CD4-positive, alpha-beta memory T cell (primary cell): Measurements from ENCODE around the gene COBL. TPM values are rescaled to one million over a fixed set of nuclear protein-coding genes. Genes with fewer than 3 reads are reported as not detected.
A peak's percentile ranks its signal among the peaks of the same experiment; 100 is the strongest.

Experiments used
- CTCF ChIA-PET: fragments of 350-600 bp; sonication (Branson Sonifier 250); formaldehyde crosslinking; loops from one replicate; lab custom pipeline; 2021; ENCODE audit warnings: inconsistent platforms; ENCODE audit not compliant: partially characterized antibody; lab: Charles Lee
- POLR2A ChIA-PET: fragments of 350-600 bp; sonication (Branson Sonifier 250); formaldehyde crosslinking; loops from one replicate; lab custom pipeline; 2021; ENCODE audit not compliant: partially characterized antibody; lab: Charles Lee
- DNase-seq, 5 donors: peaks; one replicate each; pipeline versions ENCODE4 v3.0.0 to v3.0.0-alpha.2; 2020 to 2022; ENCODE audit warnings: mixed read lengths in 1 of 5
- H3K27ac ChIP-seq: one replicate; pipeline ENCODE4 v1.7.0; 2013; ENCODE audit warnings: low read depth, low read length
- H3K27me3 ChIP-seq: 2 replicates; pipeline ENCODE4 v1.7.0; 2013; ENCODE audit warnings: mild to moderate bottlenecking, low read length, moderate library complexity; ENCODE audit not compliant: insufficient read depth
- H3K36me3 ChIP-seq: 2 replicates; pipeline ENCODE4 v1.7.0; 2013; ENCODE audit warnings: mild to moderate bottlenecking, low read length, moderate library complexity; ENCODE audit not compliant: insufficient read depth
- H3K4me1 ChIP-seq: 2 replicates; pipeline ENCODE4 v1.7.0; 2013; ENCODE audit warnings: mild to moderate bottlenecking, low read length, moderate library complexity; ENCODE audit not compliant: insufficient read depth
- H3K4me3 ChIP-seq, 2 donors: one replicate each; pipeline ENCODE4 v1.7.0; 2013; ENCODE audit warnings: low read length in 2 of 2, mild to moderate bottlenecking in 1 of 2
- H3K9me3 ChIP-seq, 2 donors: one replicate each; pipeline ENCODE4 v1.7.0; 2013; ENCODE audit warnings: low read length in 2 of 2, control low read depth in 1 of 2; ENCODE audit not compliant: control insufficient read depth in 1 of 2
- H3K27ac Mint-ChIP-seq, 7 donors: one replicate each; pipeline ENCODE4 v1.8.0; 2020 to 2021; ENCODE audit warnings: mixed read lengths in 7 of 7, mild to moderate bottlenecking in 6 of 7, inconsistent platforms in 3 of 7, moderate library complexity in 3 of 7
- H3K27me3 Mint-ChIP-seq, 2 donors: one replicate each; pipeline ENCODE4 v1.8.0; 2020 to 2021; ENCODE audit warnings: mixed read lengths in 2 of 2
- H3K36me3 Mint-ChIP-seq, 2 donors: one replicate each; pipeline ENCODE4 v1.8.0; 2020 to 2021; ENCODE audit warnings: mixed read lengths in 2 of 2, inconsistent platforms in 1 of 2, mild to moderate bottlenecking in 1 of 2
- H3K4me1 Mint-ChIP-seq, 4 donors: one replicate each; pipeline ENCODE4 v1.8.0; 2020 to 2021; ENCODE audit warnings: mixed read lengths in 4 of 4, mild to moderate bottlenecking in 1 of 4
- H3K4me3 Mint-ChIP-seq, 8 donors: one replicate each; pipeline ENCODE4 v1.8.0; 2020 to 2021; ENCODE audit warnings: mixed read lengths in 8 of 8, mild to moderate bottlenecking in 7 of 8, moderate library complexity in 6 of 8, inconsistent platforms in 3 of 8
- H3K9me3 Mint-ChIP-seq, 8 donors: one replicate each; pipeline ENCODE4 v1.8.0; 2020 to 2021; ENCODE audit warnings: mixed read lengths in 8 of 8, mild to moderate bottlenecking in 5 of 8, inconsistent platforms in 3 of 8, moderate library complexity in 1 of 8
- intact Hi-C: fragments of 100-400 bp; cut with micrococcal nuclease; formaldehyde crosslinking; loops from one replicate; pipeline ENCODE4 v1.15.1; 2023
- polyA plus RNA-seq, 2 donors: library from polyadenylated mRNA; unstranded; fragments of 300-500 nt; fragmentation: Illumina TruSeq; gene quantifications; one replicate each; pipeline ENCODE4 v1.2.3, GENCODE V29; 2021
- total RNA-seq, 2 experiments: library from RNA; stranded (reverse); gene quantifications; one replicate each; pipeline ENCODE4 v1.2.3, GENCODE V29; 2021

The COBL gene
- total and polyA plus RNA-seq, 4 experiments from 2014 or later = not detected

DNA sequence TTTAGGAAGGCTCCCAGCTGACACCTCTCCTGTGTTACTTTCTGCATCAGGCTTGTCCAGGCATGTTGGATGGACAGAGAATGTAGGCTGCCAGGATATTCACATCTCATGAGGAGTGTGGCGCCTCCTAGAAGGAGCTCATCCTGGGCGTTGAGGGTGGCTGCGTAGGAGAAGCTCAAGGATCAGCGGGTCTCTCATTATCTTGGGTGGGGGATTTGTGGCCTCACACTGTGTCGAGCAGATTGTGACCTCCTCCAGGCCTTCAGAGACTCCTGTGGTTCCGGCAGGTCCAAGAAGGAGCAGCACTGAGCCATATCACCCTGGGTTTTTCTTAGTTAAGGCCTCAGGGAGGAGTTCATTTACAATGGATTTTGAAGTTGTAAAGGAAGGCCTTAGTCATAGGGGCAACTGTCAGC is 8.7 kb upstream of the COBL start:
- POLR2A ChIA-PET = no interaction called here
- no peak overlapping the region for H3K4me3 ChIP-seq
- Mint-ChIP-seq H3K4me1 (no peaks in the 10 kb centered on the region), H3K36me3 (no peaks in the 10 kb centered on the region), H3K4me3 (no peak overlapping the region), H3K27me3 (no peaks in the 10 kb centered on the region), H3K9me3 (peaks cover 0 to 7% (median 0%) of the 10 kb centered on the region in 8 donors), H3K27ac (no peak overlapping the region)
- CTCF ChIA-PET = no interaction called here
- no peaks in the 10 kb centered on the region for H3K9me3 ChIP-seq
- no peaks in the 10 kb centered on the region for H3K36me3 ChIP-seq
- no peak overlapping the region for H3K27ac ChIP-seq
- H3K27me3 ChIP-seq = no peaks in the 10 kb centered on the region
- no peak for DNase-seq
- H3K4me1 ChIP-seq = no peaks in the 10 kb centered on the region
- intact Hi-C loops = no loop called here

GRCh38 chr7:51324206-51324898 is 7.7 kb upstream of the COBL start:
- no peaks in the 10 kb centered on the region for H3K36me3 Mint-ChIP-seq
- H3K4me1 Mint-ChIP-seq = no peaks in the 10 kb centered on the region
- ChIA-PET POLR2A (no interaction called here), CTCF (no interaction called here)
- Histone ChIP-seq H3K27me3 (no peaks in the 10 kb centered on the region), H3K9me3 (no peaks in the 10 kb centered on the region), H3K36me3 (no peaks in the 10 kb centered on the region), H3K4me3 (no peak overlapping the region), H3K4me1 (no peaks in the 10 kb centered on the region), H3K27ac (no peak overlapping the region)
- no peak for DNase-seq
- H3K9me3 Mint-ChIP-seq = peaks cover 0 to 7% (median 0%) of the 10 kb centered on the region in 8 donors
- peaks cover 0 to 3% of the 10 kb centered on the region in 2 donors for H3K27me3 Mint-ChIP-seq
- intact Hi-C loops = no loop called here
- H3K27ac Mint-ChIP-seq = no peak overlapping the region
- no peak overlapping the region for H3K4me3 Mint-ChIP-seq

DNA sequence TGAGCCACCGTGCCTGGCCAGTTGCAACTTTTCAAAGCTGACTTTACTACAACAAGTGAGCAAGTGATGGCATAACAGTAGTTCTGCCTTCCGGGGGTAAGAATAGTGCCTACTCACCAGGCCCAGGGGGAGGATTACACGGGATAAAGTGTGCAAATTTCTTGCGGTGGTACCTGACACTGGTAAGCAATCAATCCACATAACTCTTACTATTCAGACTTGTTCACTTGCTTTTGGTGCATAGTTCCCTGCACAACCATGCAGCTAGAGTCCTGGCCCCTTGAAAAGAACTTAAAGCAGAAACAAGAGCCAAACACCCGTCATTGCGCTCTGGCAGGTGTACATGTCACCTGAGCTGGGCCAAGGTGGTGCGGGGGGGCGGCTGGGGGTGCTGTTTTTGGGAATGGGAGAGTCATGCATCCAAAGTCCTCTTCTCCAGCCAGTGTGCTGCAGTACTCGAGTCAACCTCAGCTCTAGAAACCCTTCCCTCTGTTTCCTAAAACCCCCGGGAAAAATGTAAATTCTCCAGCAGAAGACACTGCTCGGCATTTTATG is 5.4 kb upstream of the COBL start:
- no peak for DNase-seq
- intact Hi-C loops = no loop called here
- H3K4me1 ChIP-seq = no peaks in the 10 kb centered on the region
- no peaks in the 10 kb centered on the region for H3K36me3 Mint-ChIP-seq
- no peak overlapping the region for H3K4me3 ChIP-seq
- no peaks in the 10 kb centered on the region for H3K9me3 ChIP-seq
- ChIA-PET CTCF (interaction anchor here (0.6 kb wide), 1 partner anchor 1351 kb away, joined by 3 read pairs; no protein-coding TSS in a partner anchor), POLR2A (no interaction called here)
- peaks cover 0 to 3% (median 0%) of the 10 kb centered on the region in 8 donors for H3K9me3 Mint-ChIP-seq
- H3K4me1 Mint-ChIP-seq = peaks cover 0 to 8% (median 5%) of the 10 kb centered on the region in 4 donors
- peaks cover 11 to 14% of the 10 kb centered on the region in 2 donors for H3K27me3 Mint-ChIP-seq
- H3K27me3 ChIP-seq = no peaks in the 10 kb centered on the region
- no peaks in the 10 kb centered on the region for H3K36me3 ChIP-seq
- H3K4me3 Mint-ChIP-seq = no peak overlapping the region
- H3K27ac Mint-ChIP-seq = no peak overlapping the region
- H3K27ac ChIP-seq = no peak overlapping the region

- Mint-ChIP-seq H3K27me3 (peaks cover 21 to 23% of the 10 kb centered on the region in 2 donors), H3K4me1 (peaks cover 0 to 13% (median 6%) of the 10 kb centered on the region in 4 donors), H3K9me3 (peaks cover 0 to 3% (median 0%) of the 10 kb centered on the region in 8 donors), H3K27ac (no peak overlapping the region), H3K36me3 (no peaks in the 10 kb centered on the region), H3K4me3 (no peak overlapping the region)
- Histone ChIP-seq H3K36me3 (no peaks in the 10 kb centered on the region), H3K9me3 (no peaks in the 10 kb centered on the region), H3K4me3 (no peak overlapping the region), H3K27ac (no peak overlapping the region), H3K4me1 (no peaks in the 10 kb centered on the region), H3K27me3 (no peaks in the 10 kb centered on the region)
- no peak for DNase-seq
- intact Hi-C loops = no loop called here
- ChIA-PET CTCF (no interaction called here), POLR2A (no interaction called here)
Measured at GRCh38 chr7:51318886-51319579, 2.4 kb upstream of the COBL start.

- H3K27me3 Mint-ChIP-seq = peaks cover 21 to 27% of the 10 kb centered on the region in 2 donors
Measured at GRCh38 chr7:51318001-51318400, 1.4 kb upstream of the COBL start.

DNA sequence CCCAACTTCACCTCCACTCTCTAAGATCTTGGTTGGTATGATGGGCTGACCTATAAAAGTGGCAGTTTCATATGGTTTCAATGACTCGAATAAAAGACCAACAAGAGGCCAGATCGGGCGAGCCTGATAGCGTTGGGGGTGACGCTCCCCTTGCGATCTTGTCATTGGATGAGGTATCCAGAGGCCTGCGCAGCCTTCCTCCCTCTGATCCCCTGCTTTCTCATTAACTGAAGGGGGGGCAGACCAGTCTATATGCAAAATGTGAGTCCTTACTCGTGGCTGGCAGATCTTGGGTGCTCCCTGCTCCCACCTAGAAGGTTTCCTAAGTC is 937 bp upstream of the COBL start:
- peaks cover 0 to 2% (median 0%) of the 10 kb centered on the region in 8 donors for H3K9me3 Mint-ChIP-seq
- Histone ChIP-seq H3K27me3 (no peaks in the 10 kb centered on the region), H3K27ac (no peak overlapping the region), H3K4me3 (no peak overlapping the region), H3K9me3 (no peaks in the 10 kb centered on the region), H3K4me1 (no peaks in the 10 kb centered on the region), H3K36me3 (no peaks in the 10 kb centered on the region)
- no peak for DNase-seq
- no peaks in the 10 kb centered on the region for H3K36me3 Mint-ChIP-seq
- intact Hi-C loops = no loop called here
- peak overlapping the region in 2 of 8 donors; percentile 43 to 61 for H3K4me3 Mint-ChIP-seq
- POLR2A ChIA-PET = no interaction called here
- CTCF ChIA-PET = no interaction called here
- H3K27ac Mint-ChIP-seq = no peak overlapping the region
- peaks cover 21 to 28% of the 10 kb centered on the region in 2 donors for H3K27me3 Mint-ChIP-seq
- peaks cover 0 to 13% (median 6%) of the 10 kb centered on the region in 4 donors for H3K4me1 Mint-ChIP-seq

More at GRCh38 chr7:51318001-51318400, 1.4 kb upstream of the COBL start:
- intact Hi-C loops = no loop called here
- Mint-ChIP-seq H3K36me3 (no peaks in the 10 kb centered on the region), H3K27ac (no peak overlapping the region), H3K9me3 (peaks cover 0 to 3% (median 0%) of the 10 kb centered on the region in 8 donors), H3K4me3 (peak overlapping the region in 2 of 8 donors; percentile 17 to 31), H3K4me1 (peaks cover 0 to 13% (median 6%) of the 10 kb centered on the region in 4 donors)
- no peak overlapping the region for H3K4me3 ChIP-seq
- ChIA-PET POLR2A (no interaction called here), CTCF (no interaction called here)
- DNase-seq = no peak
- H3K27me3 ChIP-seq = no peaks in the 10 kb centered on the region
- no peak overlapping the region for H3K27ac ChIP-seq
- no peaks in the 10 kb centered on the region for H3K4me1 ChIP-seq
- H3K36me3 ChIP-seq = no peaks in the 10 kb centered on the region
- H3K9me3 ChIP-seq = no peaks in the 10 kb centered on the region

DNA sequence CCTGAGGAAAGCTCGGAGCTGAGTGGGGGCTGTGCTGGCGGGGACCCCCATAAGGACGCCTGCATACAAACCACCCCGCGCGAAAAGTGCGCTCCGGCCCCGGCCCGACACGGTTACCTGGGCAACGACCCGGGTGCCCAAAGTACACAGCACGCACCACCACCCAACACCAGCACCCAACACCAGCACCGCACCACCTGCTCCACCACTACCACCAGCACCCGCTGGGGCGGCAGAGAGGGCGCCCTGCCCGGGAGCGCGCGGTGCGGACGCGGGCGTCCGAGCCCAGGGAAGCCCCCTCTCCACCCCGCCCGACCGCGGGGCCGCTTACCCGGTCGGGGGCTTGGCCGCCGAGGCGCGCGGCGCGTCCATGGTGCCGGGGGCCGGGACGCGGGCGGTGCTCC is 345 bp downstream of the COBL start:
- Mint-ChIP-seq H3K27me3 (peaks cover 21 to 31% of the 10 kb centered on the region in 2 donors), H3K27ac (no peak overlapping the region), H3K4me1 (peaks cover 0 to 13% (median 6%) of the 10 kb centered on the region in 4 donors), H3K36me3 (no peaks in the 10 kb centered on the region), H3K9me3 (peaks cover 0 to 2% (median 0%) of the 10 kb centered on the region in 8 donors), H3K4me3 (no peak overlapping the region)
- POLR2A ChIA-PET = no interaction called here
- no peak overlapping the region for H3K4me3 ChIP-seq
- CTCF ChIA-PET = no interaction called here
- no peaks in the 10 kb centered on the region for H3K4me1 ChIP-seq
- intact Hi-C loops = no loop called here
- H3K27me3 ChIP-seq = no peaks in the 10 kb centered on the region
- H3K36me3 ChIP-seq = no peaks in the 10 kb centered on the region
- DNase-seq = no peak
- no peaks in the 10 kb centered on the region for H3K9me3 ChIP-seq
- H3K27ac ChIP-seq = no peak overlapping the region
